BJ (cell line): ENCODE data around the gene C11orf54. TPM values are rescaled to one million over a fixed set of nuclear protein-coding genes. Genes with fewer than 3 reads are reported as not detected.

Source experiments
- CTCF ChIA-PET: fragments of 350-600 bp; formaldehyde crosslinking; extraction: SDS; loops from one replicate; lab custom pipeline; 2021; ENCODE audit warnings: antibody characterized with exemption, inconsistent platforms; lab: Yijun Ruan, JAX
- POLR2A ChIA-PET: fragments of 300-600 bp; sonication (Branson Sonifier 250); formaldehyde crosslinking; extraction: SDS; loops from one replicate; lab custom pipeline; 2021; ENCODE audit warnings: antibody characterized with exemption; lab: Charles Lee
- DNase-seq: peaks from one replicate; pipeline ENCODE4 v3.0.0-alpha.2; 2011; ENCODE audit warnings: low read depth
- H3K27me3 ChIP-seq: 2 replicates; pipeline ENCODE4 v1.6.0; 2011; ENCODE audit warnings: low read length; ENCODE audit not compliant: control insufficient read depth, insufficient read depth
- H3K36me3 ChIP-seq: 2 replicates; pipeline ENCODE4 v1.5.1; 2011; ENCODE audit warnings: low read length; ENCODE audit not compliant: control insufficient read depth, insufficient read depth
- H3K4me3 ChIP-seq: 2 replicates; pipeline ENCODE4 v1.5.1; 2011; ENCODE audit warnings: low read depth, mild to moderate bottlenecking, control low read depth, low read length
- polyA plus RNA-seq: library from polyadenylated mRNA; depleted of rRNA; stranded (reverse); fragments of >200 nt; gene quantifications from 2 replicates; pipeline ENCODE4 v1.2.3, GENCODE V29; 2011
- TF ChIP-seq, protein P1 (sequence below): IDR thresholded peaks from 2 replicates; pipeline ENCODE4 v1.5.1; 2011; ENCODE audit warnings: low read depth, mild to moderate bottlenecking, control low read depth, inconsistent platforms, low read length, moderate library complexity; ENCODE audit not compliant: insufficient read depth

Gene C11orf54
- polyA plus RNA-seq, 1 experiment = 6.8 TPM

GRCh38 chr11:93765551-93765950 is 24.1 kb downstream of the C11orf54 start:
- CTCF ChIA-PET = interaction anchor here (0.6 kb wide), 1 partner anchor 55 kb away, joined by 4 read pairs; no protein-coding TSS in a partner anchor
- POLR2A ChIA-PET = no interaction called here
- no peak for DNase-seq

GRCh38 chr11:93766504-93766903 is 25.0 kb downstream of the C11orf54 start:
- no peak for DNase-seq
- Histone ChIP-seq H3K36me3 (no peaks in the 10 kb centered on the region; the same call in 1 of the 2 replicates), H3K27me3 (no peaks in the 10 kb centered on the region), H3K4me3 (no peak overlapping the region)
- CTCF ChIA-PET = no interaction called here
- POLR2A ChIA-PET = no interaction called here
- TF ChIP-seq, protein P1, sequence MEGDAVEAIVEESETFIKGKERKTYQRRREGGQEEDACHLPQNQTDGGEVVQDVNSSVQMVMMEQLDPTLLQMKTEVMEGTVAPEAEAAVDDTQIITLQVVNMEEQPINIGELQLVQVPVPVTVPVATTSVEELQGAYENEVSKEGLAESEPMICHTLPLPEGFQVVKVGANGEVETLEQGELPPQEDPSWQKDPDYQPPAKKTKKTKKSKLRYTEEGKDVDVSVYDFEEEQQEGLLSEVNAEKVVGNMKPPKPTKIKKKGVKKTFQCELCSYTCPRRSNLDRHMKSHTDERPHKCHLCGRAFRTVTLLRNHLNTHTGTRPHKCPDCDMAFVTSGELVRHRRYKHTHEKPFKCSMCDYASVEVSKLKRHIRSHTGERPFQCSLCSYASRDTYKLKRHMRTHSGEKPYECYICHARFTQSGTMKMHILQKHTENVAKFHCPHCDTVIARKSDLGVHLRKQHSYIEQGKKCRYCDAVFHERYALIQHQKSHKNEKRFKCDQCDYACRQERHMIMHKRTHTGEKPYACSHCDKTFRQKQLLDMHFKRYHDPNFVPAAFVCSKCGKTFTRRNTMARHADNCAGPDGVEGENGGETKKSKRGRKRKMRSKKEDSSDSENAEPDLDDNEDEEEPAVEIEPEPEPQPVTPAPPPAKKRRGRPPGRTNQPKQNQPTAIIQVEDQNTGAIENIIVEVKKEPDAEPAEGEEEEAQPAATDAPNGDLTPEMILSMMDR = no peak

More at GRCh38 chr11:93765551-93765950, 24.1 kb downstream of the C11orf54 start:
- TF ChIP-seq, protein P1 = no peak
- no peaks in the 10 kb centered on the region; the same call in 1 of the 2 replicates for H3K36me3 ChIP-seq
- H3K4me3 ChIP-seq = no peak overlapping the region
- no peaks in the 10 kb centered on the region for H3K27me3 ChIP-seq

- H3K27me3 ChIP-seq = no peaks in the 10 kb centered on the region
- TF ChIP-seq, protein P1 = no peak
- no peak overlapping the region for H3K4me3 ChIP-seq
- POLR2A ChIA-PET = no interaction called here
- H3K36me3 ChIP-seq = no peaks in the 10 kb centered on the region; the same call in 1 of the 2 replicates
- CTCF ChIA-PET = no interaction called here
- no peak for DNase-seq
These were observed 25.5 kb downstream of the C11orf54 start for GRCh38 chr11:93767018-93767417.

- Histone ChIP-seq H3K4me3 (no peak overlapping the region), H3K36me3 (no peaks in the 10 kb centered on the region), H3K27me3 (no peaks in the 10 kb centered on the region)
- ChIA-PET CTCF (no interaction called here), POLR2A (no interaction called here)
- TF ChIP-seq, protein P1 = no peak
- DNase-seq = no peak
These were observed 28.7 kb downstream of the C11orf54 start for GRCh38 chr11:93770160-93770559.

- no peak for DNase-seq
- ChIA-PET POLR2A (no interaction called here), CTCF (interaction anchor here (1.5 kb wide), 1 partner anchor 9 kb away, joined by 4 read pairs; no protein-coding TSS in a partner anchor)
- no peak overlapping the region for H3K4me3 ChIP-seq
- no peaks in the 10 kb centered on the region for H3K36me3 ChIP-seq
- no peaks in the 10 kb centered on the region for H3K27me3 ChIP-seq
- TF ChIP-seq, protein P1 = no peak
These were observed 30.7 kb downstream of the C11orf54 start for GRCh38 chr11:93772123-93772522.
